HepG2 (cell line): ENCODE measurements around the gene HNF1B. TPM values are rescaled to one million over a fixed set of nuclear protein-coding genes. Genes with fewer than 3 reads are reported as not detected.
A peak's percentile ranks its signal among the peaks of the same experiment; 100 is the strongest.

Source experiments
- BORCS8-MEF2B ChIP-seq: sonication (generic); formaldehyde crosslinking; IDR thresholded peaks from 2 replicates; pipeline ENCODE4 v1.8.0; 2022; ENCODE audit warnings: mild to moderate bottlenecking, missing genetic modification reagents
- DNMT3B ChIP-seq: conservative IDR thresholded peaks from 2 replicates; pipeline ENCODE4 v1.6.1; 2016; ENCODE audit warnings: missing biosample characterization, control low read depth
- GLMP ChIP-seq: sonication (generic); formaldehyde crosslinking; IDR thresholded peaks from 2 replicates; pipeline ENCODE4 v1.9.0; 2021; ENCODE audit warnings: missing genetic modification reagents, mild to moderate bottlenecking, borderline replicate concordance
- HMG20A ChIP-seq: IDR thresholded peaks from 2 replicates; pipeline ENCODE4 v1.6.1; 2016; ENCODE audit warnings: borderline replicate concordance
- MED8 ChIP-seq: sonication (generic); formaldehyde crosslinking; IDR thresholded peaks from 2 replicates; pipeline ENCODE4 v1.8.1; 2023; ENCODE audit warnings: mild to moderate bottlenecking, missing genetic modification reagents; ENCODE audit not compliant: insufficient replicate concordance
- PAWR ChIP-seq: sonication (generic); formaldehyde crosslinking; IDR thresholded peaks from 2 replicates; pipeline ENCODE4 v1.4.0; 2020; ENCODE audit warnings: missing genetic modification reagents, mild to moderate bottlenecking, borderline replicate concordance
- ZFP36 ChIP-seq: fragments of 150-350 bp; IDR thresholded peaks from 2 replicates; pipeline ENCODE4 v1.6.1; 2018; ENCODE audit warnings: borderline replicate concordance, low read length, low read depth; ENCODE audit not compliant: partially characterized antibody
- ZIK1 ChIP-seq: sonication (generic); formaldehyde crosslinking; IDR thresholded peaks from 2 replicates; pipeline ENCODE4 v1.5.0; 2020; ENCODE audit warnings: mild to moderate bottlenecking, low read depth, missing genetic modification reagents, borderline replicate concordance
- ZNF10 ChIP-seq: sonication (generic); formaldehyde crosslinking; IDR thresholded peaks from 2 replicates; pipeline ENCODE4 v1.4.0; 2020; ENCODE audit warnings: mild to moderate bottlenecking, low read depth, missing genetic modification reagents, borderline replicate concordance
- ZNF589 ChIP-seq: sonication (generic); formaldehyde crosslinking; conservative IDR thresholded peaks from 2 replicates; pipeline ENCODE4 v1.8.0; 2022; ENCODE audit warnings: mild to moderate bottlenecking, moderate library complexity, missing genetic modification reagents
- ZNF678 ChIP-seq: sonication (generic); formaldehyde crosslinking; IDR thresholded peaks from 2 replicates; pipeline ENCODE4 v1.4.0; 2020; ENCODE audit warnings: mild to moderate bottlenecking, missing genetic modification reagents
- polyA plus RNA-seq, 8 experiments: library from polyadenylated mRNA; depleted of rRNA in 3 of 8; stranded (reverse) in 7 of 8; unstranded in 1 of 8; fragments of >200 nt; fragmentation: Illumina TruSeq in 4 of 8; extraction: Trizol in 4 of 8; gene quantifications; 2 replicates each; pipeline versions ENCODE4 v1.2.1 to v1.2.3, GENCODE V29; 2011 to 2016; ENCODE audit warnings: low read depth in 4 of 8, missing spikeins in 1 of 8, mixed read lengths in 1 of 8; ENCODE audit not compliant: insufficient read depth in 1 of 8
- total RNA-seq, 5 experiments: library from RNA; depleted of rRNA; stranded (reverse); fragments of >200 nt; fragmentation: Illumina TruSeq; extraction: Trizol; gene quantifications; 2 replicates each; pipeline ENCODE4 v1.2.3, GENCODE V29; 2016; ENCODE audit warnings: low read depth in 1 of 5
- TF ChIP-seq, protein P1 (sequence below): sonication (generic); formaldehyde crosslinking; IDR thresholded peaks from 2 replicates; pipeline ENCODE4 v1.4.0; 2020; ENCODE audit warnings: missing genetic modification reagents
- TF ChIP-seq, protein P2 (sequence below): sonication (generic); formaldehyde crosslinking; conservative IDR thresholded peaks from 2 replicates; pipeline ENCODE4 v1.4.0; 2020; ENCODE audit warnings: missing genetic modification reagents
- TF ChIP-seq, protein P3 (sequence below): sonication (generic); formaldehyde crosslinking; IDR thresholded peaks from 2 replicates; pipeline ENCODE4 v1.8.0; 2022; ENCODE audit warnings: mild to moderate bottlenecking, missing genetic modification reagents, moderate library complexity
- TF ChIP-seq, protein P4 (sequence below): sonication (generic); formaldehyde crosslinking; IDR thresholded peaks from 2 replicates; pipeline ENCODE4 v1.4.0; 2020; ENCODE audit warnings: mild to moderate bottlenecking, missing genetic modification reagents
- TF ChIP-seq, protein P5 (sequence below): IDR thresholded peaks from 2 replicates; pipeline ENCODE4 v1.6.1; 2016; ENCODE audit warnings: missing compliant biosample characterization, missing genetic modification reagents, borderline replicate concordance
- TF ChIP-seq, protein P6 (sequence below): IDR thresholded peaks from 2 replicates; pipeline ENCODE4 v1.6.1; 2016; ENCODE audit warnings: control low read depth

Gene HNF1B
- total and polyA plus RNA-seq, 2 of the 13 experiments (the other 11 are each of a cell fraction or from before 2014, with no cell fraction given), result 1.9 to 5.3 TPM

- TF ChIP-seq GLMP, result no peak
- TF ChIP-seq MED8, result no peak
- peak; percentile 67; the same call in 1 of the 2 replicates for TF ChIP-seq HMG20A (CRISPR knock-in tag)
- no peak for TF ChIP-seq BORCS8-MEF2B
- TF ChIP-seq ZNF678, result no peak
- TF ChIP-seq, protein P1, sequence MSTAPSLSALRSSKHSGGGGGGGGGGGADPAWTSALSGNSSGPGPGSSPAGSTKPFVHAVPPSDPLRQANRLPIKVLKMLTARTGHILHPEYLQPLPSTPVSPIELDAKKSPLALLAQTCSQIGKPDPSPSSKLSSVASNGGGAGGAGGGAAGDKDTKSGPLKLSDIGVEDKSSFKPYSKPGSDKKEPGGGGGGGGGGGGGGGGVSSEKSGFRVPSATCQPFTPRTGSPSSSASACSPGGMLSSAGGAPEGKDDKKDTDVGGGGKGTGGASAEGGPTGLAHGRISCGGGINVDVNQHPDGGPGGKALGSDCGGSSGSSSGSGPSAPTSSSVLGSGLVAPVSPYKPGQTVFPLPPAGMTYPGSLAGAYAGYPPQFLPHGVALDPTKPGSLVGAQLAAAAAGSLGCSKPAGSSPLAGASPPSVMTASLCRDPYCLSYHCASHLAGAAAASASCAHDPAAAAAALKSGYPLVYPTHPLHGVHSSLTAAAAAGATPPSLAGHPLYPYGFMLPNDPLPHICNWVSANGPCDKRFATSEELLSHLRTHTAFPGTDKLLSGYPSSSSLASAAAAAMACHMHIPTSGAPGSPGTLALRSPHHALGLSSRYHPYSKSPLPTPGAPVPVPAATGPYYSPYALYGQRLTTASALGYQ (CRISPR knock-in tag), result peak; percentile 61; the same call in 1 of the 2 replicates
- TF ChIP-seq ZFP36, result no peak
- TF ChIP-seq, protein P2, sequence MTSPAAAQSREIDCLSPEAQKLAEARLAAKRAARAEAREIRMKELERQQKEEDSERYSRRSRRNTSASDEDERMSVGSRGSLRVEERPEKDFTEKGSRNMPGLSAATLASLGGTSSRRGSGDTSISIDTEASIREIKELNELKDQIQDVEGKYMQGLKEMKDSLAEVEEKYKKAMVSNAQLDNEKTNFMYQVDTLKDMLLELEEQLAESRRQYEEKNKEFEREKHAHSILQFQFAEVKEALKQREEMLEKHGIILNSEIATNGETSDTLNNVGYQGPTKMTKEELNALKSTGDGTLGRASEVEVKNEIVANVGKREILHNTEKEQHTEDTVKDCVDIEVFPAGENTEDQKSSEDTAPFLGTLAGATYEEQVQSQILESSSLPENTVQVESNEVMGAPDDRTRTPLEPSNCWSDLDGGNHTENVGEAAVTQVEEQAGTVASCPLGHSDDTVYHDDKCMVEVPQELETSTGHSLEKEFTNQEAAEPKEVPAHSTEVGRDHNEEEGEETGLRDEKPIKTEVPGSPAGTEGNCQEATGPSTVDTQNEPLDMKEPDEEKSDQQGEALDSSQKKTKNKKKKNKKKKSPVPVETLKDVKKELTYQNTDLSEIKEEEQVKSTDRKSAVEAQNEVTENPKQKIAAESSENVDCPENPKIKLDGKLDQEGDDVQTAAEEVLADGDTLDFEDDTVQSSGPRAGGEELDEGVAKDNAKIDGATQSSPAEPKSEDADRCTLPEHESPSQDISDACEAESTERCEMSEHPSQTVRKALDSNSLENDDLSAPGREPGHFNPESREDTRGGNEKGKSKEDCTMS (CRISPR knock-in tag), result no peak
- TF ChIP-seq ZNF589 (CRISPR knock-in tag), result no peak
- TF ChIP-seq, protein P3, sequence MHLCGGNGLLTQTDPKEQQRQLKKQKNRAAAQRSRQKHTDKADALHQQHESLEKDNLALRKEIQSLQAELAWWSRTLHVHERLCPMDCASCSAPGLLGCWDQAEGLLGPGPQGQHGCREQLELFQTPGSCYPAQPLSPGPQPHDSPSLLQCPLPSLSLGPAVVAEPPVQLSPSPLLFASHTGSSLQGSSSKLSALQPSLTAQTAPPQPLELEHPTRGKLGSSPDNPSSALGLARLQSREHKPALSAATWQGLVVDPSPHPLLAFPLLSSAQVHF (CRISPR knock-in tag), result no peak
- TF ChIP-seq, protein P4, sequence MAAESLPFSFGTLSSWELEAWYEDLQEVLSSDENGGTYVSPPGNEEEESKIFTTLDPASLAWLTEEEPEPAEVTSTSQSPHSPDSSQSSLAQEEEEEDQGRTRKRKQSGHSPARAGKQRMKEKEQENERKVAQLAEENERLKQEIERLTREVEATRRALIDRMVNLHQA (CRISPR knock-in tag), result no peak
- no peak for TF ChIP-seq ZNF10 (CRISPR knock-in tag)
- TF ChIP-seq, protein P5, sequence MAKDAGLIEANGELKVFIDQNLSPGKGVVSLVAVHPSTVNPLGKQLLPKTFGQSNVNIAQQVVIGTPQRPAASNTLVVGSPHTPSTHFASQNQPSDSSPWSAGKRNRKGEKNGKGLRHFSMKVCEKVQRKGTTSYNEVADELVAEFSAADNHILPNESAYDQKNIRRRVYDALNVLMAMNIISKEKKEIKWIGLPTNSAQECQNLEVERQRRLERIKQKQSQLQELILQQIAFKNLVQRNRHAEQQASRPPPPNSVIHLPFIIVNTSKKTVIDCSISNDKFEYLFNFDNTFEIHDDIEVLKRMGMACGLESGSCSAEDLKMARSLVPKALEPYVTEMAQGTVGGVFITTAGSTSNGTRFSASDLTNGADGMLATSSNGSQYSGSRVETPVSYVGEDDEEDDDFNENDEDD (CRISPR knock-in tag), result peak; percentile 77; the same call in 1 of the 2 replicates
- no peak for TF ChIP-seq ZIK1 (CRISPR knock-in tag)
- TF ChIP-seq PAWR, result no peak
- TF ChIP-seq DNMT3B, result peak; percentile 90; the same call in 1 of the 2 replicates
- TF ChIP-seq, protein P6, sequence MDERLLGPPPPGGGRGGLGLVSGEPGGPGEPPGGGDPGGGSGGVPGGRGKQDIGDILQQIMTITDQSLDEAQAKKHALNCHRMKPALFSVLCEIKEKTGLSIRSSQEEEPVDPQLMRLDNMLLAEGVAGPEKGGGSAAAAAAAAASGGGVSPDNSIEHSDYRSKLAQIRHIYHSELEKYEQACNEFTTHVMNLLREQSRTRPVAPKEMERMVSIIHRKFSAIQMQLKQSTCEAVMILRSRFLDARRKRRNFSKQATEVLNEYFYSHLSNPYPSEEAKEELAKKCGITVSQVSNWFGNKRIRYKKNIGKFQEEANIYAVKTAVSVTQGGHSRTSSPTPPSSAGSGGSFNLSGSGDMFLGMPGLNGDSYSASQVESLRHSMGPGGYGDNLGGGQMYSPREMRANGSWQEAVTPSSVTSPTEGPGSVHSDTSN (CRISPR knock-in tag), result no peak
Measured at GRCh38 chr17:37708616-37709212, 36.1 kb downstream of the HNF1B start (continued).
